Lung (tissue), 12 donors: ENCODE measurements around the gene TMEM47. TPM values are rescaled to one million over a fixed set of nuclear protein-coding genes. Genes with fewer than 3 reads are reported as not detected.

Experiments
- ATAC-seq: fragments of 200-7000 bp; cut with Tn5 transposase; one replicate; pipeline ENCODE4 v1.9.1; 2020; ENCODE audit warnings: moderate number of reproducible peaks; ENCODE audit not compliant: insufficient read depth, low FRiP score
- DNase-seq, 3 donors: peaks; one replicate each; pipeline ENCODE4 v3.0.0-alpha.2; 2013 to 2017
- H3K27ac ChIP-seq, 2 donors: one replicate each; pipeline ENCODE4 v1.5.1; 2013; ENCODE audit warnings: mild to moderate bottlenecking in 2 of 2, moderate library complexity in 2 of 2, control low read depth in 1 of 2, inconsistent platforms in 1 of 2, low read depth in 1 of 2, low read length in 1 of 2
- H3K27me3 ChIP-seq, 3 donors: one replicate each; pipeline ENCODE4 v1.5.1; 2013; ENCODE audit warnings: low read length in 2 of 3; ENCODE audit not compliant: control insufficient read depth in 3 of 3, insufficient read depth in 3 of 3
- H3K36me3 ChIP-seq, 4 donors: one replicate each; pipeline ENCODE4 v1.5.1; 2013; ENCODE audit warnings: low read length in 4 of 4, mild to moderate bottlenecking in 1 of 4, moderate library complexity in 1 of 4; ENCODE audit not compliant: control insufficient read depth in 4 of 4, insufficient read depth in 4 of 4
- H3K4me1 ChIP-seq, 5 donors: one replicate each; pipeline ENCODE4 v1.5.1; 2013; ENCODE audit warnings: low read length in 5 of 5, mild to moderate bottlenecking in 2 of 5, moderate library complexity in 1 of 5; ENCODE audit not compliant: control insufficient read depth in 5 of 5, insufficient read depth in 5 of 5
- H3K4me3 ChIP-seq: one replicate; pipeline ENCODE4 v1.5.1; 2013; ENCODE audit warnings: mild to moderate bottlenecking, control low read depth, moderate library complexity
- H3K9ac ChIP-seq, 2 donors: one replicate each; pipeline ENCODE4 v1.5.1; 2013; ENCODE audit warnings: low read length in 2 of 2, control low read depth in 1 of 2; ENCODE audit not compliant: insufficient read depth in 1 of 2
- H3K9me3 ChIP-seq, 4 donors: one replicate each; pipeline ENCODE4 v1.5.1; 2013; ENCODE audit warnings: low read length in 3 of 4, mild to moderate bottlenecking in 1 of 4, moderate library complexity in 1 of 4; ENCODE audit not compliant: control insufficient read depth in 4 of 4, insufficient read depth in 3 of 4
- WGBS, 2 donors: extraction: QIAGEN DNeasy Blood & Tissue Kit; methylation state at CpG; one replicate each; pipeline ENCODE4 v1.1.7; 2013; 5-methylcytosine and 5-hydroxymethylcytosine counted together
- polyA plus RNA-seq, 2 donors: library from polyadenylated mRNA; stranded (reverse); fragments of 200-250 nt; gene quantifications; one replicate each; pipeline ENCODE4 v1.2.1, GENCODE V29; 2013
- total RNA-seq, 2 donors: library from RNA; depleted of rRNA in 1 of 2; stranded (reverse); fragments of >200 nt in 1 of 2; gene quantifications; one replicate each; pipeline ENCODE4 v1.2.1, GENCODE V29; 2014 to 2021
- TF ChIP-seq, protein P1 (sequence below): IDR thresholded peaks from 2 replicates; pipeline ENCODE4 v1.5.1; 2012; ENCODE audit warnings: mild to moderate bottlenecking; ENCODE audit errors: control extremely low read depth, extremely low read depth
- donor health status: control.
- donor health status: control.
- donor health status: Bipolar disorder and iron deficiency.
- donor health status: healthy.
- donor health status: DM: yes; HTN: yes; CAD: no.

Gene TMEM47
- total and polyA plus RNA-seq, 4 donors, result 7.0 to 42.6 (median 12.4) TPM

DNA sequence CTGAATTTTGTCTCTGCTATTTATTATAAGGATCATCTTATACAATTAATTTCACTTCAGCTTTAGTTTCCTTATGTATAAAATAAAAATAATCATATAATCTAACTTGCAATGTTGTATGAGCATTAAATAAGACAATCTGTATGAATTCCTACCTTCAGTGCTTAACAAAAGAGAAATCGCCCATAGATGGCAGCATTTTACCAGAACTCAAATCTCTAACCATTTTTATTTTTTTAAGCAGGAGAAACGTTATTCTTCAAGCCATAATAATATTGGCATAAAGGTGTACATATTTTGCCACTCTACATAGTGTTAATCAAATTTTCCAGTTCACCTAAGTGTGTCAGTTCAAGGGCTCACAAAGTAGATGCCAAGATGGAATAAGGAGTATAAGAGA, 78.8 kb downstream of the TMEM47 start:
- WGBS, 2 donors, result 1 to 9% methylated on average over 2 of the region's 2 CpGs
- no peak overlapping the region for H3K4me3 ChIP-seq
- H3K36me3 ChIP-seq, result no peaks in the 10 kb centered on the region
- no peak for ATAC-seq
- H3K27ac ChIP-seq, result no peak overlapping the region
- DNase-seq, result peak in 2 of 3 donors; percentile 67 to 83
- TF ChIP-seq, protein P1, sequence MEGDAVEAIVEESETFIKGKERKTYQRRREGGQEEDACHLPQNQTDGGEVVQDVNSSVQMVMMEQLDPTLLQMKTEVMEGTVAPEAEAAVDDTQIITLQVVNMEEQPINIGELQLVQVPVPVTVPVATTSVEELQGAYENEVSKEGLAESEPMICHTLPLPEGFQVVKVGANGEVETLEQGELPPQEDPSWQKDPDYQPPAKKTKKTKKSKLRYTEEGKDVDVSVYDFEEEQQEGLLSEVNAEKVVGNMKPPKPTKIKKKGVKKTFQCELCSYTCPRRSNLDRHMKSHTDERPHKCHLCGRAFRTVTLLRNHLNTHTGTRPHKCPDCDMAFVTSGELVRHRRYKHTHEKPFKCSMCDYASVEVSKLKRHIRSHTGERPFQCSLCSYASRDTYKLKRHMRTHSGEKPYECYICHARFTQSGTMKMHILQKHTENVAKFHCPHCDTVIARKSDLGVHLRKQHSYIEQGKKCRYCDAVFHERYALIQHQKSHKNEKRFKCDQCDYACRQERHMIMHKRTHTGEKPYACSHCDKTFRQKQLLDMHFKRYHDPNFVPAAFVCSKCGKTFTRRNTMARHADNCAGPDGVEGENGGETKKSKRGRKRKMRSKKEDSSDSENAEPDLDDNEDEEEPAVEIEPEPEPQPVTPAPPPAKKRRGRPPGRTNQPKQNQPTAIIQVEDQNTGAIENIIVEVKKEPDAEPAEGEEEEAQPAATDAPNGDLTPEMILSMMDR, result no peak
- H3K27me3 ChIP-seq, result peaks cover 0 to 6% (median 2%) of the 10 kb centered on the region in 3 donors
- no peaks in the 10 kb centered on the region for H3K9me3 ChIP-seq
- no peak overlapping the region for H3K9ac ChIP-seq
- no peaks in the 10 kb centered on the region for H3K4me1 ChIP-seq
